Right cardiac atrium (tissue), 5 donors: ENCODE results near the gene NTRK2. TPM values are rescaled to one million over a fixed set of nuclear protein-coding genes. Genes with fewer than 3 reads are reported as not detected.

ENCODE experiments used
- ATAC-seq, 2 donors: fragments of 200-7000 bp; cut with Tn5 transposase; one replicate each; pipeline versions ENCODE4 v1.8.0 to v1.9.1; 2020; ENCODE audit warnings: moderate library complexity in 2 of 2, mild to moderate bottlenecking in 1 of 2
- DNase-seq, 3 donors: peaks; one replicate each; pipeline ENCODE4 v3.0.0-alpha.2; 2020
- H3K27ac ChIP-seq: one replicate; pipeline ENCODE4 v1.5.1; 2013; ENCODE audit warnings: mild to moderate bottlenecking, low read length, control low read depth, moderate library complexity
- H3K27me3 ChIP-seq: one replicate; pipeline ENCODE4 v1.6.1; 2013; ENCODE audit not compliant: control insufficient read depth, insufficient read depth
- H3K4me1 ChIP-seq: one replicate; pipeline ENCODE4 v1.6.1; 2013; ENCODE audit warnings: low read length; ENCODE audit not compliant: control insufficient read depth, insufficient read depth
- H3K4me3 ChIP-seq: one replicate; pipeline ENCODE4 v1.5.1; 2013; ENCODE audit warnings: low read length, control low read depth
- H3K9me3 ChIP-seq: one replicate; pipeline ENCODE4 v1.6.1; 2013; ENCODE audit warnings: low read length; ENCODE audit not compliant: control insufficient read depth
- WGBS: extraction: QIAGEN DNeasy Blood & Tissue Kit; methylation state at CpG from one replicate; pipeline ENCODE4 v1.1.7; 2013; 5-methylcytosine and 5-hydroxymethylcytosine counted together
- intact Hi-C, 4 donors: fragments of 100-400 bp; cut with DNase I; formaldehyde crosslinking; loops; one replicate each; pipeline versions ENCODE4 v1.11.0 to v1.14.0; 2022 to 2023
- polyA plus RNA-seq: library from polyadenylated mRNA; stranded (reverse); fragments of 200-250 nt; gene quantifications from one replicate; pipeline ENCODE4 v1.2.3, GENCODE V29; 2013
- total RNA-seq, 4 donors: library from RNA; stranded (reverse); fragmentation: NEBNext Ultra II Directional; extraction: Animal tissue kit (Norgen Biotek cat#: 25700); gene quantifications; one replicate each; pipeline ENCODE4 v1.2.1, GENCODE V29; 2021
- donor health status: healthy with polysubstance abuse.
- donor health status: DM: no; HTN: yes; CAD: no.
- donor health status: DM: no; HTN: no; CAD: no.
- donor health status: DM: no; HTN: yes; CAD: no; lungs with severe emphysema.
- donor health status: DM: yes; HTN: yes; CAD: no.

Gene NTRK2
- total and polyA plus RNA-seq, 5 donors: 9.6 to 55.3 (median 34.7) TPM

DNA sequence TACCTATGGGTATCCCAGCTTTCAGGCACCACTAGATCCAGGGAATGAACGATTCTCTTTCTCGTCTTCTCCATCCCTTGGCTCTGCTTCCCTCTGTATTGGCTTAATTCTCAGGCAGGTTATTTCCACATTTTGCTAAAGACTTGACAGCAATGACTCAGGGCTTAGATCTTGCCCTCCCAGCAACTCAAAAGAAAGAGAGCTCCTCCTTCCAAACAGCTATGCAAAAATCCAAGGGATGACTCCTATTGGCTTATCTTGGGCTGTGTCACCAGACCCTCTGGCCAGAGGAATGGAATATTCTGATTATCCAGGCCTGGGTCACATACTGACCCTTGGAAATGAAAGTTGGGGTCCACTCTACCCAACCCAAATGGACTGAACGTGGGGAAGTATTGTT is 270.2 kb downstream of the NTRK2 start:
- no peaks in the 10 kb centered on the region for H3K27me3 ChIP-seq
- no peak overlapping the region for H3K4me3 ChIP-seq
- ATAC-seq: no peak
- intact Hi-C loops: loop anchor here in 1 of 4 donors (10.0 kb wide), 1 partner anchor 245 kb away; no protein-coding TSS in a partner anchor
- H3K4me1 ChIP-seq: no peaks in the 10 kb centered on the region
- DNase-seq: no peak
- no peaks in the 10 kb centered on the region for H3K9me3 ChIP-seq
- H3K27ac ChIP-seq: no peak overlapping the region
- WGBS: 89% methylated on average over 3 of the region's 3 CpGs

GRCh38 chr9:84940294-84940693 is 270.8 kb downstream of the NTRK2 start:
- 80% methylated on average over 2 of the region's 2 CpGs for WGBS

GRCh38 chr9:84941792-84942191 is 272.3 kb downstream of the NTRK2 start:
- H3K9me3 ChIP-seq: no peaks in the 10 kb centered on the region
- ATAC-seq (no peak), DNase-seq (no peak)
- H3K4me3 ChIP-seq: no peak overlapping the region
- H3K27ac ChIP-seq: no peak overlapping the region
- intact Hi-C loops: loop anchor here in 1 of 4 donors (10.0 kb wide), 1 partner anchor 247 kb away; no protein-coding TSS in a partner anchor
- peaks cover 3% of the 10 kb centered on the region for H3K4me1 ChIP-seq
- H3K27me3 ChIP-seq: no peaks in the 10 kb centered on the region

More at GRCh38 chr9:84940294-84940693, 270.8 kb downstream of the NTRK2 start:
- no peak overlapping the region for H3K4me3 ChIP-seq
- DNase-seq (no peak), ATAC-seq (no peak)
- H3K27me3 ChIP-seq: no peaks in the 10 kb centered on the region
- H3K4me1 ChIP-seq: peaks cover 2% of the 10 kb centered on the region
- intact Hi-C loops: loop anchor here in 1 of 4 donors (10.0 kb wide), 1 partner anchor 245 kb away; no protein-coding TSS in a partner anchor
- H3K27ac ChIP-seq: no peak overlapping the region
- no peaks in the 10 kb centered on the region for H3K9me3 ChIP-seq

GRCh38 chr9:84943482-84944050 is 274.0 kb downstream of the NTRK2 start:
- no peaks in the 10 kb centered on the region for H3K27me3 ChIP-seq
- peaks cover 3% of the 10 kb centered on the region for H3K4me1 ChIP-seq
- intact Hi-C loops: loop anchor here in 1 of 4 donors (10.0 kb wide), 1 partner anchor 249 kb away; no protein-coding TSS in a partner anchor
- H3K9me3 ChIP-seq: no peaks in the 10 kb centered on the region
- no peak for DNase-seq
- H3K4me3 ChIP-seq: no peak overlapping the region
- H3K27ac ChIP-seq: no peak overlapping the region
- 83% methylated on average over 2 of the region's 2 CpGs for WGBS
- no peak for ATAC-seq

DNA sequence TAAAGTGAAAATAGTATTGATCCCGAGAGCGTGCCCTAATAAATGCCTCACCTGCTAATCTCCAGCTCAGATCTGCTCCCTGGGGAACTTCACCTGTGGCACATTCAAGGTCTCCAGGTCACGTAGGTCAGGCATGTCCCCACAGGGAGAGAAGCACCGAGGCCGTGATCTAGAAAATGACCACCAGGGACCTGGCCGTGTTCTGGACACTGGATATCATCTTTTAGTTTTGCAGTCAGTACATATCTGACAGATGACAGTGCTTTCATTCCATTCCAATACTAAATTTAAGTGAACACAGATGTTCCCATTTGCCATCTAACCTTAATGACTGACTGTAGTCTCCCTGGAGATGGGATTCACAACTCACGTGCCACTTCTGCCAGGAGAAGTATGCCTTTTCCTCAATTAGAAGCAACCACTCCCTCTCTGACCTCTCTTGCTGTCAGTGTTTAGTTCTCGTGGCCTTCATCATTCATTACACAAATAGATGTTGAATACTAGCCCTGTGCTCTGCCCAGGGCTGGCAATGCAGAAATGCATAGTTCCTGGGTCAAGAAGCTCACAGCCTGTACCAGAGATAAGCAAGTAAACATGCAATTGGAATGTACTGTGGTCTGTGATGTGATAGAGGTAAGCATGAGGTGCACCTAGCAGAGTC is 276.5 kb downstream of the NTRK2 start:
- Histone ChIP-seq H3K4me3 (no peak overlapping the region), H3K27me3 (no peaks in the 10 kb centered on the region), H3K27ac (peak overlapping the region; percentile 69), H3K9me3 (no peaks in the 10 kb centered on the region), H3K4me1 (peaks cover 5% of the 10 kb centered on the region)
- DNase-seq: no peak
- WGBS: 69% methylated on average over 8 of the region's 8 CpGs
- ATAC-seq: peak; percentile 44 to 53
- intact Hi-C loops: loop anchor here in 1 of 4 donors (10.0 kb wide), 1 partner anchor 251 kb away; no protein-coding TSS in a partner anchor

DNA sequence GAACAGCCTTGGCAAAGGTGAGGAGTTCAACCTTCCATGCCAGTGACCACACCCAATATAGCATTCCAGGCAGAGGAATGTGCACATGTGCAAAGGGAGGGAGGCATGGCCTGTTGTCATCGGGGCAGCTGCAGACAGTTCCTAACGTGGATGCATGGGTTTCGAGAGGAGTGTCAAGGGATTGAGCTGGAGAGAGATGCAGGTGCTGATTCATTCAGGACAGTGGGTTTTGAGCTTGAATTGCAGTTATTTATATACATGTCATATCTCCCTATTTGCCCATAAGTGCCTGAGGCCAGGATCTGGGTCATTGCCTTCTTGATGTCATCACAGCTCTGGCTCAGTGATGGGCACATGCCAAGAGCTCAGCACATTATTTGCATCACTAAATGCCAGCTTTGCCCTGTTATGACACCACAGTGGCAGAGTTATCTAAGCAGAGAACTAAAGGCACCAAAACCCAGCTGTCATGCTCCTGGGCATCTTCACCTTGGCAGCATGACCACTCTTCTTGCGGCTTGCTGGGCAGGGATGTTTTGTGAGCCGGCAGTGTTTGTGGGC is 278.0 kb downstream of the NTRK2 start:
- intact Hi-C loops: loop anchor here in 1 of 4 donors (10.0 kb wide), 1 partner anchor 253 kb away; no protein-coding TSS in a partner anchor

DNA sequence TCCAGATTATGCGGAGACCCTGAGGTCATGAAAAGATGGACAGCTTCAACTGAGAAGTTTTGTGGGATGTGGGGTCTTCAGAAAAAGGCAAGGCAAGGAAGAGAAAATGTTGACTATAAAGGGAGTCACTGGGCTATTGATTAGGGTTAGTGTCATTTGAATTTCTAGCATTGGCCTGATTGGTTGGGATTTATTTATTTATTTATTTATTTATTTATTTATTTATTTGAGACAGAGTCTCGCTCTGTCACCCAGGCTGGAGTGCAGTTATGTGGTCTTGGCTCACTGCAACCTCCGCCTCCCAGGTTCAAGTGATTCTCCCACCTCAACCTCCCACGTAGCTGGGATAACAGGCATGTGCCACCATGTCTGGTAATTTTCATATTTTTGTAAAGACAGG is 279.7 kb downstream of the NTRK2 start:
- peaks cover 5% of the 10 kb centered on the region for H3K4me1 ChIP-seq
- WGBS: 98% methylated on average over 4 of the region's 4 CpGs
- intact Hi-C loops: loop anchor here in 1 of 4 donors (10.0 kb wide), 1 partner anchor 254 kb away; no protein-coding TSS in a partner anchor
- ATAC-seq: no peak
- H3K9me3 ChIP-seq: no peaks in the 10 kb centered on the region
- H3K4me3 ChIP-seq: no peak overlapping the region
- no peak overlapping the region for H3K27ac ChIP-seq
- DNase-seq: no peak
- H3K27me3 ChIP-seq: no peaks in the 10 kb centered on the region

More for the DNA sequence above, 278.0 kb downstream of the NTRK2 start:
- 66% methylated on average over 5 of the region's 5 CpGs for WGBS
- DNase-seq (peak; percentile 57 to 70 (median 68)), ATAC-seq (peak; percentile 80 to 82)
- Histone ChIP-seq H3K4me3 (no peak overlapping the region), H3K27me3 (no peaks in the 10 kb centered on the region), H3K9me3 (no peaks in the 10 kb centered on the region), H3K4me1 (peaks cover 5% of the 10 kb centered on the region), H3K27ac (peak overlapping the region; percentile 69)

DNA sequence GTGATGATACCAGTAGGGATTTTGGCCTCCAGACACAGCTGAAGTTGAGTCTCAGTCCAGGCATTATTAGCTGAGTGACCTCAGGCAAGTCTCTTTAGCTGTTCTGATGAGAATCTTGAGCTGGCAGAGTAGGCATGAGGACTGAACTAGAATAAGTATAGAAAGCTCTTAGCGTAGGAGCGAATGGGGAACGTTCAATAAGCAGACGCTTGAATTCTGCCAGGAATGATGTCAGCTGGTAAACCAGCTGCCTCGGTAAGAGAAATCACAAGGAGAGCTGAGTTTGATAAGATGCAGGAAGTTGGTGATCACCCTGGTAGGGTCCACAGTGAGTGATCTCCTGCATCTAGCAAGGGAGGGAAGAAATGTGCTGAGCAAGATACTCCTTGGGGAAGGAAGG is 280.4 kb downstream of the NTRK2 start:
- no peak overlapping the region for H3K27ac ChIP-seq
- H3K4me1 ChIP-seq: peaks cover 5% of the 10 kb centered on the region
- intact Hi-C loops: loop anchor here (10.0 kb wide), 4 partner anchors 245 to 555 kb away; partner anchors contain the start of gene NTRK2 (in 1 of the 4)
- DNase-seq (no peak), ATAC-seq (no peak)
- H3K27me3 ChIP-seq: no peaks in the 10 kb centered on the region
- WGBS: 56% methylated on average over 5 of the region's 5 CpGs
- no peak overlapping the region for H3K4me3 ChIP-seq
- H3K9me3 ChIP-seq: no peaks in the 10 kb centered on the region

GRCh38 chr9:84950879-84951811 is 281.6 kb downstream of the NTRK2 start:
- intact Hi-C loops: loop anchor here in 3 of 4 donors (10.0 kb wide), 4 partner anchors 246 to 556 kb away; partner anchors contain the start of gene NTRK2 (in 1 of the 3)
- no peak for DNase-seq
- WGBS: 84% methylated on average over 9 of the region's 9 CpGs
- Histone ChIP-seq H3K9me3 (no peaks in the 10 kb centered on the region), H3K4me3 (no peak overlapping the region), H3K4me1 (peaks cover 2% of the 10 kb centered on the region), H3K27me3 (no peaks in the 10 kb centered on the region), H3K27ac (no peak overlapping the region)
- no peak for ATAC-seq

DNA sequence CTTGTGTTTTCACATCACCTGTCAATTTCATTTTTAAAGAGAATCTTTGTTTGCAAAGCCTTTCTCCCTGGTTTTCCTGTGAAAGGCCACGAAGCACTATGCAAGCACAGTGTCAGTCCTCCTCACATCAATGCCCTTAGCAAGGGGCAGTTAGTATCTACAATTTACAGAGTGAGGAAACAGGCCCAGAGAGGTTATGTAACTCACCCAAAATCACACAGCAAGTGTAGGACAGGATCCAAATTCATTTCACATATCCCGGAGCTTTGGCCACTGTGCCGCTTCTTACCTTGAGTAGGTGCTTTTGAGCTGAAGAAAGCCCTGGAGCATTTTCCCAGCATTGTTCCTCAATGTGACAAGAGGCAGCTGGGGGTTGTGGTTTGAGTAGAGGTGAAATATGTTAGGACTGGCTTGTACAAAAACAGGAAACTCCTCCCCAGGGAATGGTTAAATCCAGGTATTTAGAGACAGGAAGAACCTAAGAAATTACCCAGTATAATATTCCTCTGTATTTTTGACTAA is 283.8 kb downstream of the NTRK2 start:
- H3K4me3 ChIP-seq: no peak overlapping the region
- H3K27ac ChIP-seq: no peak overlapping the region
- H3K4me1 ChIP-seq: peaks cover 2% of the 10 kb centered on the region
- intact Hi-C loops: loop anchor here in 3 of 4 donors (10.0 kb wide), 4 partner anchors 249 to 559 kb away; partner anchors contain the start of gene NTRK2 (in 1 of the 3)
- no peaks in the 10 kb centered on the region for H3K27me3 ChIP-seq
- no peaks in the 10 kb centered on the region for H3K9me3 ChIP-seq
- WGBS: 96% methylated on average over 3 of the region's 3 CpGs
- DNase-seq: no peak
- no peak for ATAC-seq
